ENCODE measurements around the gene C3orf80. TPM values are rescaled to one million over a fixed set of nuclear protein-coding genes. Genes with fewer than 3 reads are reported as not detected.
"Not testable (repeated sequence)": the region's sequence is repeated elsewhere in the genome, so short reads cannot be mapped to it uniquely, and the experiment has no call there.

C3orf80 gene
- total and polyA plus RNA-seq, 7 experiments from 2014 or later = 0.19 TPM; not detected in 6

- ATAC-seq = no peak
- CTCF ChIA-PET = no interaction called here
- no peaks in the 10 kb centered on the region for H3K36me3 Mint-ChIP-seq
- no peak overlapping the region for H3K27ac Mint-ChIP-seq
- Histone ChIP-seq H3K4me3 (ENCODE audit: low read length) (no peak overlapping the region), H3K9me3 (ENCODE audit: control insufficient read depth in 2 of 3, low read length in 3 of 3) (no peaks in the 10 kb centered on the region), H3K27me3 (ENCODE audit: control insufficient read depth in 2 of 2, insufficient read depth in 2 of 2, low read length in 2 of 2) (no peaks in the 10 kb centered on the region), H3K4me1 (ENCODE audit: control insufficient read depth in 2 of 2, insufficient read depth in 2 of 2, low read length in 2 of 2) (no peaks in the 10 kb centered on the region), H3K36me3 (ENCODE audit: control insufficient read depth in 2 of 3, insufficient read depth in 3 of 3, low read length in 3 of 3) (no peaks in the 10 kb centered on the region), H3K27ac (ENCODE audit: low read depth, low read length) (no peak overlapping the region)
- intact Hi-C loops (cut with micrococcal nuclease) = no loop called here
- H3K4me3 Mint-ChIP-seq = no peak overlapping the region
- peaks cover 0 to 6% (median 5%) of the 10 kb centered on the region in 5 donors for H3K27me3 Mint-ChIP-seq
- H3K4me1 Mint-ChIP-seq = no peaks in the 10 kb centered on the region
- no peak for DNase-seq
- H3K9me3 Mint-ChIP-seq = peaks cover 0 to 2% (median 0%) of the 10 kb centered on the region in 11 donors
- POLR2A ChIA-PET = no interaction called here
Measured at GRCh38 chr3:160194438-160194837, 30.8 kb upstream of the C3orf80 start.

GRCh38 chr3:160195106-160195505 is 30.1 kb upstream of the C3orf80 start:
- no peaks in the 10 kb centered on the region for H3K27me3 ChIP-seq (ENCODE audit: control insufficient read depth in 2 of 2, insufficient read depth in 2 of 2, low read length in 2 of 2)
- H3K36me3 ChIP-seq (ENCODE audit: control insufficient read depth in 2 of 3, insufficient read depth in 3 of 3, low read length in 3 of 3) = no peaks in the 10 kb centered on the region
- intact Hi-C loops (cut with micrococcal nuclease) = no loop called here
- ATAC-seq (no peak), DNase-seq (no peak)
- H3K9me3 ChIP-seq (ENCODE audit: control insufficient read depth in 2 of 3, low read length in 3 of 3) = no peaks in the 10 kb centered on the region
- ChIA-PET POLR2A (no interaction called here), CTCF (no interaction called here)
- Mint-ChIP-seq H3K4me1 (no peaks in the 10 kb centered on the region), H3K36me3 (no peaks in the 10 kb centered on the region), H3K4me3 (no peak overlapping the region), H3K9me3 (peaks cover 0 to 2% (median 0%) of the 10 kb centered on the region in 11 donors), H3K27me3 (peaks cover 0 to 5% (median 3%) of the 10 kb centered on the region in 5 donors), H3K27ac (no peak overlapping the region)
- no peak overlapping the region for H3K27ac ChIP-seq (ENCODE audit: low read depth, low read length)
- no peaks in the 10 kb centered on the region for H3K4me1 ChIP-seq (ENCODE audit: control insufficient read depth in 2 of 2, insufficient read depth in 2 of 2, low read length in 2 of 2)
- H3K4me3 ChIP-seq (ENCODE audit: low read length) = no peak overlapping the region

GRCh38 chr3:160196511-160197104 is 28.6 kb upstream of the C3orf80 start:
- CTCF ChIA-PET = no interaction called here
- POLR2A ChIA-PET = no interaction called here

GRCh38 chr3:160199108-160199507 is 26.1 kb upstream of the C3orf80 start:
- DNase-seq (no peak), ATAC-seq (no peak)
- Histone ChIP-seq H3K27me3 (ENCODE audit: control insufficient read depth in 2 of 2, insufficient read depth in 2 of 2, low read length in 2 of 2) (no peaks in the 10 kb centered on the region), H3K27ac (ENCODE audit: low read depth, low read length) (no peak overlapping the region), H3K4me3 (ENCODE audit: low read length) (no peak overlapping the region), H3K9me3 (ENCODE audit: control insufficient read depth in 2 of 3, low read length in 3 of 3) (no peaks in the 10 kb centered on the region), H3K4me1 (ENCODE audit: control insufficient read depth in 2 of 2, insufficient read depth in 2 of 2, low read length in 2 of 2) (no peaks in the 10 kb centered on the region), H3K36me3 (ENCODE audit: control insufficient read depth in 2 of 3, insufficient read depth in 3 of 3, low read length in 3 of 3) (no peaks in the 10 kb centered on the region)
- ChIA-PET POLR2A (no interaction called here), CTCF (no interaction called here)
- intact Hi-C loops (cut with micrococcal nuclease) = no loop called here
- H3K9me3 Mint-ChIP-seq = peaks cover 0 to 4% (median 0%) of the 10 kb centered on the region in 11 donors
- H3K4me1 Mint-ChIP-seq = no peaks in the 10 kb centered on the region
- no peak overlapping the region for H3K27ac Mint-ChIP-seq
- no peaks in the 10 kb centered on the region for H3K36me3 Mint-ChIP-seq
- peaks cover 0 to 5% (median 2%) of the 10 kb centered on the region in 5 donors for H3K27me3 Mint-ChIP-seq
- H3K4me3 Mint-ChIP-seq = no peak overlapping the region

More at GRCh38 chr3:160196511-160197104, 28.6 kb upstream of the C3orf80 start:
- Histone ChIP-seq H3K4me3 (ENCODE audit: low read length) (no peak overlapping the region), H3K4me1 (ENCODE audit: control insufficient read depth in 2 of 2, insufficient read depth in 2 of 2, low read length in 2 of 2) (no peaks in the 10 kb centered on the region), H3K36me3 (ENCODE audit: control insufficient read depth in 2 of 3, insufficient read depth in 3 of 3, low read length in 3 of 3) (no peaks in the 10 kb centered on the region), H3K27ac (ENCODE audit: low read depth, low read length) (no peak overlapping the region), H3K27me3 (ENCODE audit: control insufficient read depth in 2 of 2, insufficient read depth in 2 of 2, low read length in 2 of 2) (no peaks in the 10 kb centered on the region), H3K9me3 (ENCODE audit: control insufficient read depth in 2 of 3, low read length in 3 of 3) (no peaks in the 10 kb centered on the region)
- Mint-ChIP-seq H3K36me3 (no peaks in the 10 kb centered on the region), H3K4me1 (no peaks in the 10 kb centered on the region), H3K27me3 (peaks cover 0 to 5% (median 2%) of the 10 kb centered on the region in 5 donors), H3K27ac (no peak overlapping the region), H3K4me3 (no peak overlapping the region), H3K9me3 (peaks cover 0 to 2% (median 0%) of the 10 kb centered on the region in 11 donors)
- no peak for DNase-seq
- no peak for ATAC-seq
- intact Hi-C loops (cut with micrococcal nuclease) = no loop called here

GRCh38 chr3:160200353-160200752 is 24.9 kb upstream of the C3orf80 start:
- no peaks in the 10 kb centered on the region for H3K9me3 ChIP-seq (ENCODE audit: control insufficient read depth in 2 of 3, low read length in 3 of 3)
- DNase-seq (no peak), ATAC-seq (no peak)
- CTCF ChIA-PET = no interaction called here
- H3K27me3 Mint-ChIP-seq = peaks cover 0 to 5% (median 2%) of the 10 kb centered on the region in 5 donors
- H3K27ac Mint-ChIP-seq = no peak overlapping the region
- peaks cover 0 to 4% (median 0%) of the 10 kb centered on the region in 11 donors for H3K9me3 Mint-ChIP-seq
- no peaks in the 10 kb centered on the region for H3K4me1 ChIP-seq (ENCODE audit: control insufficient read depth in 2 of 2, insufficient read depth in 2 of 2, low read length in 2 of 2)
- H3K4me1 Mint-ChIP-seq = peaks cover 0 to 1% (median 0%) of the 10 kb centered on the region in 7 donors
- no peak overlapping the region for H3K4me3 ChIP-seq (ENCODE audit: low read length)
- intact Hi-C loops (cut with micrococcal nuclease) = no loop called here
- no peak overlapping the region for H3K27ac ChIP-seq (ENCODE audit: low read depth, low read length)
- H3K4me3 Mint-ChIP-seq = no peak overlapping the region
- H3K36me3 ChIP-seq (ENCODE audit: control insufficient read depth in 2 of 3, insufficient read depth in 3 of 3, low read length in 3 of 3) = no peaks in the 10 kb centered on the region
- H3K27me3 ChIP-seq (ENCODE audit: control insufficient read depth in 2 of 2, insufficient read depth in 2 of 2, low read length in 2 of 2) = no peaks in the 10 kb centered on the region
- POLR2A ChIA-PET = no interaction called here
- H3K36me3 Mint-ChIP-seq = no peaks in the 10 kb centered on the region

- intact Hi-C loops (cut with micrococcal nuclease); H3K36me3 ChIP-seq (ENCODE audit: control insufficient read depth in 2 of 3, insufficient read depth in 3 of 3, low read length in 3 of 3); H3K4me3 ChIP-seq (ENCODE audit: low read length); ATAC-seq; H3K27ac Mint-ChIP-seq; H3K27me3 ChIP-seq (ENCODE audit: control insufficient read depth in 2 of 2, insufficient read depth in 2 of 2, low read length in 2 of 2); H3K4me1 ChIP-seq (ENCODE audit: control insufficient read depth in 2 of 2, insufficient read depth in 2 of 2, low read length in 2 of 2); H3K27me3 Mint-ChIP-seq; DNase-seq; H3K36me3 Mint-ChIP-seq; H3K9me3 ChIP-seq (ENCODE audit: control insufficient read depth in 2 of 3, low read length in 3 of 3); CTCF ChIA-PET; H3K9me3 Mint-ChIP-seq; H3K4me1 Mint-ChIP-seq; H3K4me3 Mint-ChIP-seq; H3K27ac ChIP-seq (ENCODE audit: low read depth, low read length): not testable (repeated sequence)
- POLR2A ChIA-PET = interaction anchor here (0.6 kb wide), 1 partner anchor 23 kb away, joined by 3 read pairs; no protein-coding TSS in a partner anchor
Measured at GRCh38 chr3:160204396-160205011, 20.7 kb upstream of the C3orf80 start.

- intact Hi-C loops (cut with micrococcal nuclease) = no loop called here
- H3K4me3 ChIP-seq (ENCODE audit: low read length) = no peak overlapping the region
- no peaks in the 10 kb centered on the region for H3K36me3 ChIP-seq (ENCODE audit: control insufficient read depth in 2 of 3, insufficient read depth in 3 of 3, low read length in 3 of 3)
- Mint-ChIP-seq H3K4me1 (peaks cover 0 to 1% (median 0%) of the 10 kb centered on the region in 7 donors), H3K9me3 (peaks cover 0 to 2% (median 0%) of the 10 kb centered on the region in 11 donors), H3K36me3 (no peaks in the 10 kb centered on the region), H3K27ac (no peak overlapping the region), H3K4me3 (no peak overlapping the region), H3K27me3 (peaks cover 0 to 9% (median 3%) of the 10 kb centered on the region in 5 donors)
- ChIA-PET CTCF (no interaction called here), POLR2A (no interaction called here)
- no peaks in the 10 kb centered on the region for H3K4me1 ChIP-seq (ENCODE audit: control insufficient read depth in 2 of 2, insufficient read depth in 2 of 2, low read length in 2 of 2)
- no peaks in the 10 kb centered on the region for H3K27me3 ChIP-seq (ENCODE audit: control insufficient read depth in 2 of 2, insufficient read depth in 2 of 2, low read length in 2 of 2)
- H3K9me3 ChIP-seq (ENCODE audit: control insufficient read depth in 2 of 3, low read length in 3 of 3) = no peaks in the 10 kb centered on the region
- ATAC-seq (no peak), DNase-seq (no peak)
- no peak overlapping the region for H3K27ac ChIP-seq (ENCODE audit: low read depth, low read length)
Measured at GRCh38 chr3:160205606-160206005, 19.6 kb upstream of the C3orf80 start.

Measured in naive thymus-derived CD4-positive, alpha-beta T cell (primary cell).